GM18507 (cell line): ENCODE measurements around the gene COL15A1.

Experiments used
- DNase-seq: peaks from one replicate; pipeline ENCODE4 v3.0.0; 2011; ENCODE audit warnings: low read depth; ENCODE audit not compliant: insufficient read length; ENCODE audit errors: extremely low spot score
- FAIRE-seq: peaks from 2 replicates; lab custom pipeline; 2011; peaks lifted over from hg19 to GRCh38; lab: Jason Lieb, UNC

Gene COL15A1

DNA sequence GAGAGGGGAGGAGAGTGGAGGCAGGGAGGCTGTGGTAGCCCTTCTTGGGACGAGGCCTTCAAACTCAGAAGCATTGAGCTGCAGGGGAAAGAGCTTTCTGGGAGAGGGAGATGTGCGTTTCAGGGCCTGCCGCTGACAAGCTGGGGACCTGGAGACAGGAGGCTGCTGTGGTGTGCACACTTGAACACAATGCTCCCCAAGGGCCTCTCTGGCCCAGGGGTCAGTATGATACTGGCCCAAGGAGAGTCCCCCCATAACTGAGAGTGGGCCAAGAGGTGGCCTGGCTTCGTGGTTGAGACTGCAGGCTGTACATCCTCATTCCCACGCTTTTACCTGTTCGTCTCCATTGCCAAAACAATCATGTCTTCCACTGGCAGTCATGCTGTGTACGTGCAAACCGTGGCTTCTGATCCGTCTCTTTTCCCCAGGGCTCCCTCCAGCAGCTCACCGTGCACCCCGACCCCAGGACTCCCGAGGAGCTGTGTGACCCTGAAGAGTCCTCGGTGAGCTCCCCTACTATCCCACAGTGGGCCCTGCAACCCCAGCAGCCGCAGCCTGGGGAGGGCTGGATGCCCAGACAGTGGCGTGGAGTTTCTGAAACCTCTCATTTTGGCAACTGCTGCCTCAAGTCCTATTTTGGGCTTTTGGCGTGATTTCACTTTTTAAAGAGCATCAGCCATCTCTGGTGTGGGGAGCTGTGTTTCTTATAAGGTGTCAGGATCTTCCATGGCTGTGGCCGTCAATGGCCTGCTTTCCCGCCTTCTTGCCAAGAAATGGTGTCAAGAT, 43.4 kb downstream of the COL15A1 start:
- FAIRE-seq, result no peak

DNA sequence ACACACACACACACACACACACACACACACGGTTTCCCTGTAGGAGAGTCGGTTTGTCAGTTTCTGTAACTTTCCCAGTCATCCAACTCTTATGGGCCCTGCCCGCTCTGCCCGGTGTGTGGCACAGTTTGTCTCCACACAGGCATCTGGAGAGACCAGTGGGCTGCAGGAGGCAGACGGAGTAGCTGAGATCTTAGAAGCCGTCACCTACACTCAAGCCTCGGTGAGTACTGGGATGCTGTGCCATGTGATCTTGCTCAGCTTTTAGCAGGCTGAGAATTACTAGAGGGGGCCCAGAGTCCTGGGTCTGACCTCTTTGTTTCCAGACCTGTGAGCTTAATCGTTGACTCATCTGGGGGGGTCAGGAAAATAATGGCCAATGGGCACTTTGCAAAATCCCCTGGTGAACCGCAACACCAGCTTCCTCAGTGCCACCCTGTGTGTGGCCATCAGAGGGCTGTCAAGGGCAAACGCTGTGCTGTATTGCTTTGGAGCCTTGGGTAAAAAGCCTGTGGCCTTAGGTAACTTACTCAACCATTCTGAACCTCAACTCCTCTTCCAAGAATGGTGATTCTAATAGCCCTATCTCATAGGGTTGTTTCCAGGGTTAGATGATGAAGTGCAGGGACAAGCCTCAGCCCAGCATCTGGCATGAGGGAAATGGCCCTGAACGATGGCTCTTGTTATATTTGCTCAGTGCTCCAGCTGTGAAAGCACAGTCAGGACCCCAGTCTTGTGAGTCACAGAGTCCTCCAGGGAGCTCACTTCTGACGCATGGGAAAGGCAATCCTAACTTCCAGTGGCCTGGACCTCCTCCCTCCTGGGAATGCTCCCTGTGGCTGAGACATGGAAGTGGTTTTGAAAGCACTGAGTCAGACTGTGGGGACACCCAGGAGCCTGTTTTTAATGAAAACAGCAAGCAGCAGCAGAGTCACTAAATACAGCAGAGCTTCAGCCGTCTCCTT, 45.6 kb downstream of the COL15A1 start:
- DNase-seq (no peak), FAIRE-seq (no peak)

More for the DNA sequence above, 43.4 kb downstream of the COL15A1 start:
- DNase-seq, result no peak

DNA sequence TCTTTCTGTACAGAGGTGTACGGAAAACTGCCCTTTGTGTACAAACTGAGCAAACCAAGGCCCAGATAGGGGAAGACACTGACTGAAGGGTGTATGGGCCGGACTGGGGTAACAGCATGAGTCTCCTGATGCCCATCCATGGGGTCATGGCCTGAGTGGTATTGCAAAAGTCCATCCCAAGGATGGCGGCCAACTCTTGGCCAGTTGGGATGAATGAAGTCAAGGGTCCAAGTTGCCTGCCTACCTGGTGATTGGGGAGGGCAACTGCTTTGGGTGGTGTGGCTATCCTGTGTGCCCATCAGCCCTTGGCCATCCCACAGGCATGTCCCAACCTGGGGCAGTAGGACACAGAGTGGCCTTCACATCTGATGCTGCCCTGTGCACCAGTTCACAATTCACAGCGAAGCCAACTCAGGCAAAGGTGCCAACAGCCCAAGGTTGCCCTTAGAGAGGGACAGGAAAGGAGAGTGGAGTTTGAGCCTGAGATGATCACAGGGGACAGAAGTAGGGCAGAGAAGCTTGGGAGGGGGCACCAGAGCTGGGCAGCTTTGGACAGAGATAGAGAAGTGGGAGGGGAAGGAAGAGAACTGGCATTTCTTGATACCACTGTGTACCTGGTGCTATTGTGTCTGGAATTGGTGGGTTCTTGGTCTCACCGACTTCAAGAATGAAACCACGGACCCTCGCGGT, 46.6 kb downstream of the COL15A1 start:
- FAIRE-seq (no peak), DNase-seq (no peak)

- FAIRE-seq (no peak), DNase-seq (no peak)
These were observed 48.6 kb downstream of the COL15A1 start for GRCh38 chr9:98992107-98992884.

GRCh38 chr9:98992885-98993569, 49.3 kb downstream of the COL15A1 start:
- FAIRE-seq, result peak; percentile 69
- no peak for DNase-seq

DNA sequence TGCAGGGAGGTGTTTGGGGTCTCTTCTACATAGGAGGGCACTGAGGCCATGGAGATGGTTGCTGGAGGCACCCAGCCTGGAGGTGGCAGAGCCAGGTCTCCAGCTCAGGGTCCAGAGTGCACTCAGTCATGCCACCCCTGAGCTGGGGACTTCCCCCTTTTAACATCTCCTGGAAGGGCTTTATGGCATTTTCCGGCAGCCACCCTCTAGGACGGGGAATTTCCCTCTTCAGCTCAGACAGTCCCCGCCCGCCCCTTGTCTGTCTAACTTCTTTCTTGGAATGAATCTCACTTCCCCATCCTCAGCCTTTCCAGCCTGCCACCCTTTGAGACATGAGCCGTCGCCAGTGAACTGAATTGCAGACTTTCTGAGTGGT, 49.9 kb downstream of the COL15A1 start:
- DNase-seq, result no peak

GRCh38 chr9:98994172-98995058, 50.7 kb downstream of the COL15A1 start:
- no peak for DNase-seq
- no peak for FAIRE-seq

More for the DNA sequence above, 49.9 kb downstream of the COL15A1 start:
- FAIRE-seq, result peak; percentile 75

DNA sequence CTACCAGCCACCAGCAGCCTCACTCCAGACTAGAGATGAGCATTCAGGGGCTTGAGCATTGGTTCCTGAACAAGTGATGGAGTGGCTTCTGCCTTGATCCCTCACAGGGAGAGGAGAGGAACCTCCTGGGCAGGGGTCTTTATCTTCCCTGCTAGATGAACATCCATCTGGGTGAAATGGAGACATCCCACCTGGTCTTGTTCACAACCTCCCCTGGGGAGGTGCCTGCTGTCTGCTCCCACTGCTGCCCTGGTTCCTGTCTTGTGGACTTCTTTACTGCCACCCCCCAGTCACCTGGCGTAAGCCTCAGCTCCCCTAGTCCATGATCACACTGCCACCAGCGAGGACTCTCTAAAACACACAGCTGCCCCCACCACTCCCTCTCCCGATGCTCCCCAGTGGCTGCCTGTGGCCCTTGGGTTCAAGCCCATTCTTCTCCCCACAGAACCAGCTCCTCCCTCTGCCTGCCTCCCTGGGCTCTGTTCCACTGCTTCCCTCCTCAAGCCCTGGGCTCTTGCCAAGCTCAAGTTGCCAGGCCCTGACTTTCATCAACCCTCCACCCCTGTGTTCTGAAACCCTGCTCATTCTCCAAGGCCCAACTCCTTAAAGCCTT, 51.5 kb downstream of the COL15A1 start:
- FAIRE-seq (no peak), DNase-seq (no peak)

DNA sequence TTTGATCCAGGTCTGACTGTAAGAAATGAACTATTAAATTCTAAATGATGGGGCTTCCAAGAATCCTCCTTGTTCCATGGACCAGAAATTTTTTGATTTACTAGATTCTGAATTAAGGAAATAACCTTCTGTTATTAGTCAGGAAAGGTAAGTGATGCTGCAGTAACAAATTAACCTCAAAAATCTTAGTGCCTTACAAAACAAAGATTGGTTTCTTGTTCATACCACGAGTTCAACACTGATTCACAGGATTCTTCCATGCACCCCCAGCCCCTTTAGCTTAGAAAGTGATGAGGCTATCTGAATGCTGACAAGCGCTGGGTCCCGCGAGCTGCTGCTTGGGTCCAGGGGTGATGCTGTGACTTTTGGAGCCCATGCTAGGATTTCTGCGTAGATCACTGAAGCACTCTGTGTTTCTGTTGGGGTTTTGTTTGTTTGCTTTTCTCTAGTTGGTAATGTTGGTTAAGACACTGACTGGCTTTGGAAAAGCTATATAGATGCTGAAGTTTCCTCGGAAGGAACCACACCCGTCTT, 52.3 kb downstream of the COL15A1 start:
- FAIRE-seq (no peak), DNase-seq (no peak)

DNA sequence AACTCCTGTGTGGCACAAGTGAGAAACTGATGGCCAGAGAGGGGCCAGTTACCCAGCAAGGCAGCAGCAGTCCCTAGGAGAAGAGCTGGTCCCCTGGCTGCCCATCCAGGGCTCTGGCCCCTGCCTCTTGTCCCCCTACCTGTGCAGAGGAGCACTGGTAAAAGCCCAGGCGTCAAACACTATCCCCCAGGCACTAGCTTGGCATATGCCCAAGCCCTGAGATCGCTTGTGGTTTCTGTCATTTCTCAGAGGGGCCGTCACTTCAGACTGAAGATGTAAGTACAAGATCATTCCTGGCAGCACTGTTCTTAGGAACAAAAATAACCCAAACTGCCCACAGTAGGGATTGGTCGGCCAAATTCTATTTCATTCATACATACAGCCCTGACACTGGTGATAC, 53.9 kb downstream of the COL15A1 start:
- no peak for DNase-seq
- FAIRE-seq, result no peak

- FAIRE-seq, result peak; percentile 70
- DNase-seq, result peak; percentile 47
These were observed 54.9 kb downstream of the COL15A1 start for GRCh38 chr9:98998441-98999151.

GRCh38 chr9:98999152-98999525, 55.4 kb downstream of the COL15A1 start:
- no peak for FAIRE-seq
- no peak for DNase-seq

DNA sequence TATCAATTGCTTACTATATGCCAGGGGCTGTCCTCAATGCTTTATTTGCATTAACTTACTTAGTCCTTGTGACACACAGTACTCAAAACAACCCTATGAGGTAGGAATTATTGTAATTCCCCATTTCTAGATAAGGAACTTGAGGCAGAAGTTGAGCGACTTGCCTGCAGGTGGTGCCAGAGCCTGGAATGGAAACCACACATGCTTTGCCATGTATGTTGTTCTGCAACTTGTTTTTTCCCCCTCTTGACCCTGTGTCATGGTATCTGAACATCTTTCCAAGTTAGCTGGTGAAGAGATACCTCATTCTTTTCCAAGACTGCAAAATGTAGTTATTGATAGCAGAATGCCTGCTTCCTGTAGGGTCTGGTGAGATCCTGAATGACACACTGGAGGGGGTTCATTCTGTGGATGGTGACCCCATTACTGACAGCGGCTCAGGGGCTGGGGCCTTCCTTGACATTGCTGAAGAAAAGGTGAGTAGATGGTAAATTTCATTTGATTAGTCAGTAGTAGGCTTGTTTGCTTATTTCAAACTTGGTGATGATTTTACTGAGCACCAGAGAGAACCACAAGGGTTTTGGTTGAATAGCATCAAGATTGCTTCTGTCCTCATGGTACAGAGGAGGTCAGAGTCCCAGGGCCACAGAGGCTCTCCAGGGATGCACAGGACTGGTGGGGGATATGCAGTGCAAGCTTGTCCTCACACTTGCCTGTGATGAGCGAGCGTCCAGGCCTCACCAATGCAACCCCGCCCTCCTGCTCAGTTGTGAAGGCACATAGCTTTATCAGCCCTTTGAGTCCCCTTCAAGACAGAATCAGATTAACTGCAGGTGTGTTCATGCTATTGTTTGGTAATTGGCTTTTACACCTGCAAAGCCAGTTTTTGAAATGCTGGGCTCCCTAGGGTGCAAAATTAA, 57.0 kb downstream of the COL15A1 start:
- no peak for FAIRE-seq
- DNase-seq, result peak; percentile 29

- DNase-seq (no peak), FAIRE-seq (no peak)
These were observed 58.2 kb downstream of the COL15A1 start for GRCh38 chr9:99001892-99002291.

GRCh38 chr9:99002706-99003105, 59.0 kb downstream of the COL15A1 start:
- DNase-seq (no peak), FAIRE-seq (no peak)

DNA sequence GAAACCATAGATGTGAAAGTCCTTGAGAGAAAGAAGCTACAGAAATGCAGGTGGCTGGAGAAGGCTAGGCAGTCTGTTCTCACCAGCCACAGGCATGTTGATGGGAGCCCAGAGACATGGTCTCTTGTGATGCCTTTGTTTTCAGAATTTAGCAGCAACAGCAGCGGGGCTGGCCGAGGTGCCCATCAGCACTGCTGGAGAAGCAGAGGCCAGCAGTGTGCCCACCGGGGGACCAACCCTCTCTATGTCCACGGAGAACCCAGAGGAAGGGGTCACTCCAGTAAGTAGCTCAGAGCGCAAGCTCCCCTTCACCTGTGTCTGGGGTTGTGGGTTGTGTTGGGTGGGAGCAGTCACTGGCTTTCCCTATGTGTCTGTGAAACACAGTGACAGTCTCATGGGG, 59.6 kb downstream of the COL15A1 start:
- FAIRE-seq (no peak), DNase-seq (no peak)
